ENCODE measurements around the gene MYO1G. TPM values are rescaled to one million over a fixed set of nuclear protein-coding genes. Genes with fewer than 3 reads are reported as not detected.

The MYO1G gene
- total RNA-seq, 1 experiment from 2014 or later, result 0.57 TPM

DNA sequence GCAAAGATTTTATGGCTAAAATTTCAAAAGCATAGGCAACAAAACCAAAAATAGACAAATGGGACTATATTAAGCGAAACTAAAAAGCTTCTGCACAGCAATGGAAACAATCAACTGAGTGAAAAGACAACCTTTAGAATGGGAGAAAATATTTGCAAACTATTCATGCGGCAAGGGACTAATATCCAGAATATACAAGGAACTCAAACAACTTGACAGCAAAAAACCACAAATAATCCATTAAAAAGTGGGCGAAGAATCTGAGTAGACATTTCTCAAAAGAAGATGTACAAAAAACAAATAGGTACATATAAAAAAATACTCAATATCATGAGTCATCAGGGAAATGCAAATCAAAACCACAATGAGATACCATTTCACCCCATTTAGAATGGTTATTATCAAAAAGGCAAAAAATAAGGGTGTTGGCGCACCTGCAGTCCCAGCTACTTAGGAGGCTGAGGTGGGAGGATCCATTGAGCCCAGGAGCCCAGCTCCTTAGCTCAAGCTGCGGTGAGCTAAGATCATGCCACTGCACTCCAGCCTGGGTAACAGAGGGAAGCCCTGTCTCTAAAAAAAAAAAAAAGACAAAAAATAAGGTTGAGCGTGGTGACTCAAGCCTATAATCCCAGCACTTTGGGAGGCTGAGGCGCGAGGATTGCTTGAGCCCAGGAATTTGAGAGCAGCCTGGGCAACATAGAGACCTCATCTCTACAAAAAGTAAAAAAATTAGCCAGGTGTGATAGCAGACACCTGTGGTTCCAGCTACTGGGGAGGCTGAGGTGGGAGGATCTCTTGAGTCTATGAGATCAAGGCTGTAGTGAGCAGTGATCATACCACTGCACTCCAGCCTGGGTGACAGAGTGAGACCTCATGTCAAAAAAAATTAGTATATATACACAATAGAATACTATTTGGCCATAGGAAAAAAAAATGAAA, 17.0 kb upstream of the MYO1G start:
- H2AFZ ChIP-seq (ENCODE audit: low read length), result no peak overlapping the region
- H3K4me3 Mint-ChIP-seq, result no peak overlapping the region
- H3K9me3 Mint-ChIP-seq, result peaks cover 0 to 4% of the 10 kb centered on the region in 2 experiments; a peak in 1 of 5 replicates
- no peaks in the 10 kb centered on the region for H3K79me1 ChIP-seq (ENCODE audit: insufficient read depth, low read depth, low read length, poor library complexity, severe bottlenecking)
- H3K18ac ChIP-seq (ENCODE audit: insufficient read length, low read depth, low read length), result no peak overlapping the region
- no peak overlapping the region for H2BK20ac ChIP-seq (ENCODE audit: low read depth, low read length, poor library complexity, severe bottlenecking)
- H3K27me3 Mint-ChIP-seq (ENCODE audit: low read depth), result no peaks in the 10 kb centered on the region
- H4K20me1 ChIP-seq (ENCODE audit: control insufficient read depth, insufficient read depth, insufficient read length), result no peaks in the 10 kb centered on the region
- no peak overlapping the region for H3K4me2 ChIP-seq (ENCODE audit: insufficient read depth, insufficient read length, low read length)
- H2BK120ac ChIP-seq (ENCODE audit: low read depth, low read length, poor library complexity, severe bottlenecking), result no peak overlapping the region
- H3K4ac ChIP-seq (ENCODE audit: low read depth, low read length), result no peak overlapping the region
- H2BK5ac ChIP-seq (ENCODE audit: insufficient read length, low read length), result no peak overlapping the region
- H3K14ac ChIP-seq (ENCODE audit: insufficient read depth, low read length), result no peak overlapping the region
- DNase-seq, result no peak
- H3K4me1 Mint-ChIP-seq, result peaks cover 4 to 11% of the 10 kb centered on the region in 2 experiments; a peak in 2 of 4 replicates
- H4K8ac ChIP-seq (replicated peaks; ENCODE audit: insufficient read length, low read depth, low read length), result no peak overlapping the region
- H2BK12ac ChIP-seq (ENCODE audit: insufficient read length, low read depth, low read length), result no peak overlapping the region
- H3K36me3 Mint-ChIP-seq (ENCODE audit: insufficient read depth in 1 of 3, low read depth in 3 of 3), result peaks cover 0 to 15% (median 11%) of the 10 kb centered on the region in 3 experiments; a peak in 4 of 7 replicates
- H3T11ph ChIP-seq (ENCODE audit: low read length), result no peak overlapping the region
- H2AK5ac ChIP-seq (ENCODE audit: insufficient read length, low read length), result no peak overlapping the region
- H3K23me2 ChIP-seq (ENCODE audit: insufficient read length, low read depth, low read length, poor library complexity, severe bottlenecking), result peaks cover 4% of the 10 kb centered on the region
- H3K23ac ChIP-seq (ENCODE audit: insufficient read length, low read depth, low read length), result no peak overlapping the region
- no peak overlapping the region for H2BK15ac ChIP-seq (ENCODE audit: low read depth, low read length)
- no peak overlapping the region for H4K91ac ChIP-seq (ENCODE audit: insufficient read length, low read depth, low read length)
- WGBS (ENCODE audit: extremely low coverage, insufficient read length, low lambda C conversion rate), result no CpG with 5 or more reads among the region's 8 CpGs
- H3K27ac Mint-ChIP-seq, result no peak overlapping the region
- H3K27me3 ChIP-seq (ENCODE audit: insufficient read depth, low read length), result no peaks in the 10 kb centered on the region
- H3K4me1 ChIP-seq (ENCODE audit: insufficient read depth, low read length), result no peaks in the 10 kb centered on the region
- no peak overlapping the region for H3K56ac ChIP-seq (ENCODE audit: insufficient read length, low read depth, low read length)
- no peak overlapping the region for H3K9ac ChIP-seq (ENCODE audit: extremely low read depth, insufficient read length, low read length)
- no peak overlapping the region for H4K5ac ChIP-seq (ENCODE audit: insufficient read length, low read depth, low read length)
- H3K79me2 ChIP-seq (ENCODE audit: insufficient read depth, low read length), result no peaks in the 10 kb centered on the region
- no peaks in the 10 kb centered on the region for H3K9me3 ChIP-seq (ENCODE audit: control insufficient read depth, low read depth, low read length)
- no peak overlapping the region for H3K27ac ChIP-seq (ENCODE audit: insufficient read length, low read depth, low read length)
- TF ChIP-seq, protein P1, sequence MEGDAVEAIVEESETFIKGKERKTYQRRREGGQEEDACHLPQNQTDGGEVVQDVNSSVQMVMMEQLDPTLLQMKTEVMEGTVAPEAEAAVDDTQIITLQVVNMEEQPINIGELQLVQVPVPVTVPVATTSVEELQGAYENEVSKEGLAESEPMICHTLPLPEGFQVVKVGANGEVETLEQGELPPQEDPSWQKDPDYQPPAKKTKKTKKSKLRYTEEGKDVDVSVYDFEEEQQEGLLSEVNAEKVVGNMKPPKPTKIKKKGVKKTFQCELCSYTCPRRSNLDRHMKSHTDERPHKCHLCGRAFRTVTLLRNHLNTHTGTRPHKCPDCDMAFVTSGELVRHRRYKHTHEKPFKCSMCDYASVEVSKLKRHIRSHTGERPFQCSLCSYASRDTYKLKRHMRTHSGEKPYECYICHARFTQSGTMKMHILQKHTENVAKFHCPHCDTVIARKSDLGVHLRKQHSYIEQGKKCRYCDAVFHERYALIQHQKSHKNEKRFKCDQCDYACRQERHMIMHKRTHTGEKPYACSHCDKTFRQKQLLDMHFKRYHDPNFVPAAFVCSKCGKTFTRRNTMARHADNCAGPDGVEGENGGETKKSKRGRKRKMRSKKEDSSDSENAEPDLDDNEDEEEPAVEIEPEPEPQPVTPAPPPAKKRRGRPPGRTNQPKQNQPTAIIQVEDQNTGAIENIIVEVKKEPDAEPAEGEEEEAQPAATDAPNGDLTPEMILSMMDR (conservative IDR thresholded peaks at IDR 0.05), result no peak

Measured in H9 (cell line).